ENCODE measurements around the gene SYVN1. TPM values are rescaled to one million over a fixed set of nuclear protein-coding genes. Genes with fewer than 3 reads are reported as not detected.

The SYVN1 gene
- total RNA-seq, 1 experiment from 2014 or later, result 45.9 TPM

- Histone ChIP-seq H4K20me1 (ENCODE audit: insufficient read depth) (no peaks in the 10 kb centered on the region), H3K27ac (ENCODE audit: low read depth, low read length) (no peak overlapping the region), H2AFZ (ENCODE audit: low read depth, low read length, poor library complexity, severe bottlenecking) (no peak overlapping the region), H3K9ac (ENCODE audit: low read length) (no peak overlapping the region), H3K79me2 (ENCODE audit: insufficient read depth, low read length) (no peaks in the 10 kb centered on the region), H3K27me3 (ENCODE audit: insufficient read depth, low read length) (no peaks in the 10 kb centered on the region), H3K4me1 (ENCODE audit: control insufficient read depth in 1 of 2, insufficient read depth in 2 of 2, low read length in 2 of 2) (no peaks in the 10 kb centered on the region), H3K36me3 (ENCODE audit: control insufficient read depth in 1 of 2, insufficient read depth in 2 of 2, low read length in 2 of 2) (no peaks in the 10 kb centered on the region), H3K9me2 (ENCODE audit: insufficient read depth) (no peaks in the 10 kb centered on the region), H3K4me2 (ENCODE audit: low read length) (no peak overlapping the region), H3K4me3 (replicated peaks in 1 of 2; ENCODE audit: low read depth in 1 of 2, low read length in 2 of 2) (no peak overlapping the region), H3K9me3 (ENCODE audit: control insufficient read depth in 1 of 2, insufficient read depth in 1 of 2, low read depth in 1 of 2, low read length in 2 of 2) (no peaks in the 10 kb centered on the region)
- intact Hi-C loops (cut with micrococcal nuclease), result no loop called here
- no TSS peak for BruUV-seq (replicated peaks)
- RAD21 ChIA-PET (ENCODE audit: low non-redundant PET in 1 of 2, low total read pairs in 2 of 2, uncharacterized antibody in 2 of 2, unreplicated experiment in 2 of 2), result no interaction called here
- no peak for DNase-seq (ENCODE audit: low read depth, low spot score)
- POLR2A ChIA-PET, result interaction anchor here (1.1 kb wide), 1 partner anchor 11 kb away, joined by 3 read pairs; the partner anchor contains the start of gene SPDYC
- TF ChIP-seq MAX (IDR thresholded peaks at IDR 0.05) (no peak), REST (IDR thresholded peaks at IDR 0.05; ENCODE audit: low read depth) (no peak), TCF7L2 (IDR thresholded peaks at IDR 0.05; ENCODE audit: borderline replicate concordance, extremely low read depth, insufficient read depth, insufficient read length) (no peak)
- CTCF ChIA-PET, result no interaction called here
- no peak for ATAC-seq
Measured at GRCh38 chr11:65159012-65159411, 24.7 kb upstream of the SYVN1 start.

GRCh38 chr11:65157336-65157735 lies 23.0 kb upstream of the SYVN1 start:
- H3K9me2 ChIP-seq (ENCODE audit: insufficient read depth), result no peaks in the 10 kb centered on the region
- BruUV-seq (replicated peaks), result no TSS peak
- no peak overlapping the region for H3K9ac ChIP-seq (ENCODE audit: low read length)
- no peaks in the 10 kb centered on the region for H4K20me1 ChIP-seq (ENCODE audit: insufficient read depth)
- no peaks in the 10 kb centered on the region for H3K9me3 ChIP-seq (ENCODE audit: control insufficient read depth in 1 of 2, insufficient read depth in 1 of 2, low read depth in 1 of 2, low read length in 2 of 2)
- ChIA-PET CTCF (no interaction called here), POLR2A (no interaction called here), RAD21 (ENCODE audit: low non-redundant PET in 1 of 2, low total read pairs in 2 of 2, uncharacterized antibody in 2 of 2, unreplicated experiment in 2 of 2) (no interaction called here)
- H3K4me2 ChIP-seq (ENCODE audit: low read length), result no peak overlapping the region
- H3K4me1 ChIP-seq (ENCODE audit: control insufficient read depth in 1 of 2, insufficient read depth in 2 of 2, low read length in 2 of 2), result peaks cover 0 to 6% of the 10 kb centered on the region in 2 experiments; a peak in 1 of 4 replicates
- no peaks in the 10 kb centered on the region for H3K36me3 ChIP-seq (ENCODE audit: control insufficient read depth in 1 of 2, insufficient read depth in 2 of 2, low read length in 2 of 2)
- H2AFZ ChIP-seq (ENCODE audit: low read depth, low read length, poor library complexity, severe bottlenecking), result no peak overlapping the region
- no peak for TF ChIP-seq JUND (IDR thresholded peaks at IDR 0.05)
- no peak for TF ChIP-seq EZH2 (IDR thresholded peaks at IDR 0.05)
- TF ChIP-seq RAD21 (IDR thresholded peaks at IDR 0.05; ENCODE audit: low read depth), result no peak
- TF ChIP-seq CBX3 (IDR thresholded peaks at IDR 0.05; ENCODE audit: low read depth), result no peak
- no peak for TF ChIP-seq MAX (IDR thresholded peaks at IDR 0.05)
- TF ChIP-seq CEBPB (IDR thresholded peaks at IDR 0.05; ENCODE audit: low read depth), result no peak
- TF ChIP-seq ELF1 (IDR thresholded peaks at IDR 0.05; ENCODE audit: borderline replicate concordance, low read depth), result no peak
- no peak for TF ChIP-seq TCF7L2 (IDR thresholded peaks at IDR 0.05; ENCODE audit: borderline replicate concordance, extremely low read depth, insufficient read depth, insufficient read length)
- H3K27ac ChIP-seq (ENCODE audit: low read depth, low read length), result no peak overlapping the region
- intact Hi-C loops (cut with micrococcal nuclease), result no loop called here
- H3K27me3 ChIP-seq (ENCODE audit: insufficient read depth, low read length), result no peaks in the 10 kb centered on the region
- no peaks in the 10 kb centered on the region for H3K79me2 ChIP-seq (ENCODE audit: insufficient read depth, low read length)
- ATAC-seq (no peak), DNase-seq (ENCODE audit: low read depth, low spot score) (no peak)
- H3K4me3 ChIP-seq (replicated peaks in 1 of 2; ENCODE audit: low read depth in 1 of 2, low read length in 2 of 2), result no peak overlapping the region
